ENCODE data around the gene ABL1.

ABL1 gene

DNA sequence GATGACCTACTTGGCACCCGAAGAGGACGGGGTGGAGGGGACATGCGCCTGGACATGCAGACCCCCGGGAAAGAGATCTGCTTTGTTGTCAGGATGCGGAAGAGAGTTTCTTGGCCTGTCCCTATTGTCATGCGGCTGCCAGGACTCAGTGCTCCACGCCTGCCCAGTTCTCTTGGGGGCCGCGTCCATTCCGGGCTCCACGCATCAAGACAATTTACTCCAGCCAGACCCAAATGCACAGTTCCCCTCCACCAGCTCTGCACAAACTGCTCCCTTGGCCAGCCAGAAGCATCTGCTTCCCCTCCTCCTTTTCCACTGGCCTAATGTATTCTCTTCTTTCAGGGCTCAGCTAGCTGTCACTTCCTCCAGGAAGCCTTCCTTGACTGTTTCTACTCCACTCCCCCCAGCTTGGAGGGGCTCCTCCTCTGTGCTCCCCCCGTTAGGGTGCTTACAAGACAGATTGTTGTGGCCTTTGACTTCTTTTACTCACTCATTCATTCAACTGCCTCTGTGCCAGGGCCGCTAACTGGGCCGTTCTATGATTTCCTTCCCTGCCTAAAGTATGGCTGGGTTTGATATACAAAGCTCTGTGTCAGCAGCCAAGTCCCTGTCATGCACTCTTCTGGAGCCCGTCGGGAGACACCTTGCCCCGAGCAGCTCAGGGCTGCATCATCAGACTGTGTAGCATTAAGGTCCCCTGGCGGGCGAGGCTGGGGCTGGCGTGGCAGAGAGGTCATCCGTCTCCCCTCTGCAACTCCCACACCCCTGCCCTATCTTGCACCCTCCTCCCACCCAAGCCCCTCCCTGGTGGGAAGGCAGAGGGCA, 97.4 kb downstream of the ABL1 start:
- DNase-seq (ENCODE audit: low read depth): no peak

DNA sequence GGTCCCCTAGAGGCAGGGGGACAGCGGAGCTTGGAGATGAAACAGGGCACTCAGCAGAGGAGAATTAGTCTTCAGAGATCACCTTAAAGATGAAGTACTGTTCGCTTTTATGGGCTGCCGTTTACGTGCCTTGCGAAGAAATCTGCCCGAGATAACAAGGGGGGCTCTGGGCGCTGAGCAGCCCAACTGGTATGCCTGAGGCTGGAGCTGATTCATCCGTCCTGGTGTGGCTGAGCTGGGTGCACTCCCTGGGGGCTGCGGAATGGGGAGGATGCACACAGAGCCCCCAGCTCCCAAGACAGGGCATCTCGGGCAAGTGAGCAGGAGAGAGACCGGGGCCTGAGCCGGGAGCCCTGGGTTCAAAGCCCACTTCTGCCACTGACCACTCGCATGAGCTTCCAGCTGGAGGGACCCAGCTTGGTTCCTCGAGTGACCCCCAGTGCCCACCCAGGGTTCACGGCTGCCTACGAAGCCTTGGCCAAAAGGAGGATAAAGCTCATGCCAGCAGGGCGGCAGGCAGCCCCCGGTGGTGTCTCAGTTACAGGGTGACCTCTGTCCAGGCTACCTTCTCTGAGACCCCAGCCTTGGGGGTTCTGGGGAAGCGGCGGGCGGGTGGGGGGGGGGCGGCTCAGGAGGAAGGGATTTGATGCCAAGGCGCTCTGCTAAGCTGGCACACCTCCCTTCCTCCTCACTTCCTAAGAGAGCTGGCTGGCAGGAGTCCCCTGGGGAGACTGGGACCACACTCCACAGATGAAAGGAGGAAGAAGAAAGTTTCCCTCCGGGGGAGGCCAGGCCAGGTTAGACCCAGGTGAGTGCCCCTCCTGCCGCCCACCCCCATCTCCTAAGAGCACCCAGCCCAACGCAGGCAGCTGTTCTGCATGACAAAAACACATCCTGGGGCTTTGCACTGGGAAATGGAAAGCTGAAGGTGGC, 98.3 kb downstream of the ABL1 start:
- DNase-seq (ENCODE audit: low read depth): no peak

DNA sequence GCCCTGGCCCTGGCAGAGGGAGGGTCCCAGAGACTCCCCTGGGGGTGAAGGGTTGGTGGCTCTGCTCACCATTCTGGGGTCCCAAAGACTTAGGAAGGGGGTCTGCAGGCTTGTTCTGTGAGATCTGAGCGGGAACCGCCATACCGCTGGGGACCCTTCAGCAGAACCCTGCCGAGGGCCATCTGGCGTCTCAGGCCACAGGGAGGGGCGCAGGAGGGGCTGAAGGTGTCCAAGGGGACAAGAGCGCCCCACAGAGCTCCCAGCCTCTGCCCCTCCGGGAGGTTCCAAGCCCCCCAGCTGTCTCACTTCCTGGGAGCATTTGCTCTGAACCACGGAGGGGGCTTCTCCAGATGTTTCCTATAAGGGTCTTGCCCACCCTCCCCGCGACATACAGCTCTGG, 99.2 kb downstream of the ABL1 start:
- DNase-seq (ENCODE audit: low read depth): no peak

DNA sequence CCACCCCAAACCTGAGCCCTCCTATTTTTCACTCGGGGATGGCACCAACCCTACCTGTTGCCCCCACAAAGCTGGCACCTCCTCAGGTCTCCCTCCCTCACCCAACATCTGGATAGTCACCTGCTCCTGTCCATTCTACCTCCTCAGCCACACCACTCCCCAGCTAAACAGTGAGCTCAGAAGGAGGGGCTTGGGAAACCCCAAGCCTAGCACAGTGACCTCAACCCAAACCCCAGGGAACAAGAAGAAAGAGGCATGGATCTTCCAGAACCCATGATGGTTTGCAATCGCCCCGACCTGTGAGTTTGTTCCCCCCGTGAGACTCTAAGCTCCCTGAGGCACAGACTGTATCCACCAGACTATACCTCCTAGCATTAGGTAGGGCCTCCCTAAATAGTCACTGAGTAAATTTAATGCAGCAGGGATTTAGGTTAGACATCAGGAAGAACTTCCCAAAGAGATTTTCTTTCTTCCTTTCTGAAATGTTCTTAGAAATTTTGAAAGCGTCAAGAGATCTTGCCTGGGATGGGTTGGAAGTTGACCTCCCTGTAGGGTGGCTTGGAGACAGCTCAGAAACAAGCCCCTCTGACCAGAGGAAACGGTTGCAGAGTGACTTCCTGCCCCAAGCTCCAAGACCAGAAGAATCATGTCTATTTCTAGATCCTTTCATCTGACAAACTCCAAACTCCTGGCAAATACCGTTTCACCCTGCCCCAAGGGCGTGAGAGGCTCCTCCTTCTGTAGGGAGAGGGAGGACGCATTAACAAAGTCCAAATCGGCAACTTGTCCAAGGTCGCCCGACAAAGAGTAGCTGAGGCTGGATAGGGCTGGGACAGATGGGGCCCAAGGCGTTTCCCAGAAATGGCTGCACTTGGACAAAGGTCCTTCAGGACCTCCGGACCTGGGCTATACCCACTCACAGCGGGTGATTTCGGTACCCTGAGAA, 99.9 kb downstream of the ABL1 start:
- DNase-seq (ENCODE audit: low read depth): no peak

DNA sequence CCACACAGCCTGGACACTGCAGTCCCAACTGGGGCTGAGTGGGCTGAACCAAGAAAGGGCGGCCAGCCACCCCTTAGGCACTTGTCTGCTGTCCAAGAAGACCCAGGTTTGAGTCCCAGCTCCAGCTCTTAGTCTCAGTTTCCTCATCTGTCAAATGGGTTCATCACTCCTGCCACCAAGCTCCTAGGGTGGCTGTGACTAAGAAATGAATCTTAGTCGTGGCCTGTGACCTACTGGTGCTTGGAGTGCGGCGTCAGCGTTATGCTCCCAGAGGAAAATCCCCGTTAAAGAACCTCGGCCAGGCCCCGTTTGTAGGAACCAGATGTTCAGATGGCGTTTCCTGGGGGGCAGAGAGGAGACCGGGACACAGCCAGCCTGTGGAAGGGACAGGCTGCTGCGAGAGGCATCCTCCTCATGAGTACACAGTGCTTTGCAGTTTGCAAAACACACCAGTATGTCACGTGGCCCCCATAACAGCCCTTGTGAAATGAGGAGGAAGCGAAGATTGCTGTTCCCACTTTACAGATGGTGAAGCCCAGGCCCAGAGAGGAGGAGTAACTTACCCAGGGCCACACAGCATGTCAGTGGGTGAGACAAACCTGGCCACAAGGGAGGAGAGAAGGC, 100.7 kb downstream of the ABL1 start:
- no peak for DNase-seq (ENCODE audit: low read depth)

DNA sequence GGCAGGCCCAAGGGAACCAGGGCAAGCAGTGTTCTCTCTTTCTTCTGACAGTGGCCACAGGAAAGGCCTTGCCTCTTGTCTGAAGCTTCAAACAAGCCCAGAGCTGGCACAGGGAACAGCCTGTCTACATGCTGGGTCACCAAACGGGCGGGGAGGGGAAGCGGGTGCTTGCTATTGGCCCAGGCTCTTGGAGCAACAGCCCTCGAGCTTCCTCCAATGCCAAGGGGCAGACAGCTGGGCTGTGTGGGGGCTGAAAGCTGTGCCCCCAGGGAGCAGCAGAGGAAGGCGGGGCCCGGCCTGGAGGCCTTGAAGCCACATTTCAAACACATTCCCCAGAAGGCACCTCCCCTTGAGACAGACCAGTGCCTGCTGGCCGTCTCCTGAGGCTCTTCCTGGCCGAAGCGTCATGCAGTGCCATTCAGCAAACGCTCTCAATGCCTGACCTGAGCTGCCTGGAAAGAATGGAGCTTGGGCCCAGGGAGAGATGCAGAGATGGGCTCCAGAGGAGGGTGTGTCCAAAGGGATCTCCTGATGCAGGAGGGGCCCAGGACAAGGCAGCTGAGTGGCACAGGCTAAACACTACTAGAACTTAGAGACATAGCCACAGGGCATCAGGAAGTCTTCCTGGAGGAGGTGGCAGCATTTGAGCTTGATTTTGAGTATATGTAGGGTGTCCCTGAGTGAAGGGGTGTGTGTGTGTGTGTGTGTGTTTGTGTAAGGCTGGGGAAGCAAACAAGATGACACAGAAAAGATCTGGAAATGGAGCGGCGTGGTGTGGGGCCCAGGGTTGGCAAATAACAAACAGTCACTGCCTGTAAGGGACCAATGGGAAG, 101.4 kb downstream of the ABL1 start:
- DNase-seq (ENCODE audit: low read depth): peak; percentile 34
